SU-DHL-6 (cell line): ENCODE results near the gene ZBTB47.

ENCODE experiments used
- EZH2phosphoT487 ChIP-seq: fragments of 200-600 bp; sonication (generic), shearing (Covaris generic); conservative IDR thresholded peaks from 2 replicates; pipeline ENCODE4 v1.6.1; 2018; ENCODE audit warnings: mild to moderate bottlenecking, antibody characterized with exemption, low read length, moderate library complexity, mixed read lengths
- TF ChIP-seq, protein P1 (sequence below): fragments of 200-600 bp; sonication (generic); IDR thresholded peaks from one replicate; pipeline ENCODE4 v1.5.1; 2017; ENCODE audit warnings: antibody characterized with exemption, mild to moderate bottlenecking, low read length, moderate library complexity; ENCODE audit not compliant: insufficient read depth, poor library complexity, severe bottlenecking

- TF ChIP-seq, protein P1, sequence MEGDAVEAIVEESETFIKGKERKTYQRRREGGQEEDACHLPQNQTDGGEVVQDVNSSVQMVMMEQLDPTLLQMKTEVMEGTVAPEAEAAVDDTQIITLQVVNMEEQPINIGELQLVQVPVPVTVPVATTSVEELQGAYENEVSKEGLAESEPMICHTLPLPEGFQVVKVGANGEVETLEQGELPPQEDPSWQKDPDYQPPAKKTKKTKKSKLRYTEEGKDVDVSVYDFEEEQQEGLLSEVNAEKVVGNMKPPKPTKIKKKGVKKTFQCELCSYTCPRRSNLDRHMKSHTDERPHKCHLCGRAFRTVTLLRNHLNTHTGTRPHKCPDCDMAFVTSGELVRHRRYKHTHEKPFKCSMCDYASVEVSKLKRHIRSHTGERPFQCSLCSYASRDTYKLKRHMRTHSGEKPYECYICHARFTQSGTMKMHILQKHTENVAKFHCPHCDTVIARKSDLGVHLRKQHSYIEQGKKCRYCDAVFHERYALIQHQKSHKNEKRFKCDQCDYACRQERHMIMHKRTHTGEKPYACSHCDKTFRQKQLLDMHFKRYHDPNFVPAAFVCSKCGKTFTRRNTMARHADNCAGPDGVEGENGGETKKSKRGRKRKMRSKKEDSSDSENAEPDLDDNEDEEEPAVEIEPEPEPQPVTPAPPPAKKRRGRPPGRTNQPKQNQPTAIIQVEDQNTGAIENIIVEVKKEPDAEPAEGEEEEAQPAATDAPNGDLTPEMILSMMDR, result no peak
- TF ChIP-seq EZH2phosphoT487, result no peak
Observed at GRCh38 chr3:42660131-42660715, 6.7 kb downstream of the ZBTB47 start.
